Neutrophil (primary cell): ENCODE measurements around the gene APBA2.

Experiments
- H3K27ac ChIP-seq: fragments of 200-600 bp; sonication (generic); 2 replicates; pipeline ENCODE4 v1.5.1; 2016; ENCODE audit warnings: mild to moderate bottlenecking, moderate library complexity
- H3K27me3 ChIP-seq: fragments of 200-600 bp; sonication (generic); 2 replicates; pipeline ENCODE4 v1.6.0; 2016; ENCODE audit warnings: mild to moderate bottlenecking
- H3K36me3 ChIP-seq: fragments of 200-600 bp; sonication (generic); 2 replicates; pipeline ENCODE4 v1.5.1; 2017
- H3K4me1 ChIP-seq, 2 experiments: fragments of 200-600 bp in 1 of 2; sonication (generic) in 1 of 2; 1 replicate in 1 of 2; 2 replicates in 1 of 2; pipeline versions ENCODE4 v1.5.1 to v1.6.1; 2013 to 2016; ENCODE audit warnings: low read depth in 1 of 2, low read length in 1 of 2, mild to moderate bottlenecking in 1 of 2, moderate library complexity in 1 of 2; ENCODE audit not compliant: control insufficient read depth in 1 of 2, insufficient read depth in 1 of 2
- H3K4me3 ChIP-seq, 2 experiments: fragments of 200-600 bp in 1 of 2; sonication (generic) in 1 of 2; 1 replicate in 1 of 2; 2 replicates in 1 of 2; pipeline ENCODE4 v1.5.1; 2013 to 2016; ENCODE audit warnings: low read depth in 1 of 2, low read length in 1 of 2, mild to moderate bottlenecking in 1 of 2, moderate library complexity in 1 of 2
- H3K9me3 ChIP-seq: fragments of 200-600 bp; sonication (generic); 2 replicates; pipeline ENCODE4 v1.5.1; 2016
- TF ChIP-seq, protein P1 (sequence below): fragments of 200-600 bp; sonication (generic); IDR thresholded peaks from 2 replicates; pipeline ENCODE4 v1.5.1; 2016; ENCODE audit warnings: antibody characterized with exemption

Gene APBA2

DNA sequence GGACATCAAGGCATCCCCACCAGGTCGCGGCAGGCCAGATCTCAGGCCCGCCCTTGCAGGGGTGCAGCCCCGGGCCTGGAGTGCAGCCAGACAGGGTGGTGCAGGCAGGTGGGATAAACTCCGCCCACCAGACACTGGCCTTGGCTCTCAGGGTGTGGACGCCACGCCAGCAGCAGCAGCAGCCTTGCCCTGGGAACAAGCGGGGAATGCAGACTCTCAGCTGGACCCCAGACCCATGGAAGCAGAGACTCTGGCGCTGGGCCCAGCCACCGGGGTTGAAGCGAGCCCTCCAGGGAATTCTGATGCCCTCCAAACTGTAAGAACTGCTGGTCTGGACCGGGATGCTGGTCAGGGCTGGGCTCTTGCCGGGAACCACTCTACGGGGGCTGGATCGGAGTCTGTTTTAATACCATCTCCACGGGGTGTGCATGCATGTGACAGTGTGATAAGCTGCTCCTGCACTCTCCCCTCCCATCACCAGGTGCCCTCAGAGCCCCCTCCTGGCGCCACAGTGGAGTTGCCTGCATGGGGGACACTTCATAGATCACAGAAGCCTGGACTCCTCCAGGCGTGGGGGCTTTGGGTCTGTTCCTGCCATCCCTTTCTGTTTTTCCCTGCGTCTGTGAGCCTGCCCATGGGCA lies 241.2 kb downstream of the APBA2 start:
- TF ChIP-seq, protein P1, sequence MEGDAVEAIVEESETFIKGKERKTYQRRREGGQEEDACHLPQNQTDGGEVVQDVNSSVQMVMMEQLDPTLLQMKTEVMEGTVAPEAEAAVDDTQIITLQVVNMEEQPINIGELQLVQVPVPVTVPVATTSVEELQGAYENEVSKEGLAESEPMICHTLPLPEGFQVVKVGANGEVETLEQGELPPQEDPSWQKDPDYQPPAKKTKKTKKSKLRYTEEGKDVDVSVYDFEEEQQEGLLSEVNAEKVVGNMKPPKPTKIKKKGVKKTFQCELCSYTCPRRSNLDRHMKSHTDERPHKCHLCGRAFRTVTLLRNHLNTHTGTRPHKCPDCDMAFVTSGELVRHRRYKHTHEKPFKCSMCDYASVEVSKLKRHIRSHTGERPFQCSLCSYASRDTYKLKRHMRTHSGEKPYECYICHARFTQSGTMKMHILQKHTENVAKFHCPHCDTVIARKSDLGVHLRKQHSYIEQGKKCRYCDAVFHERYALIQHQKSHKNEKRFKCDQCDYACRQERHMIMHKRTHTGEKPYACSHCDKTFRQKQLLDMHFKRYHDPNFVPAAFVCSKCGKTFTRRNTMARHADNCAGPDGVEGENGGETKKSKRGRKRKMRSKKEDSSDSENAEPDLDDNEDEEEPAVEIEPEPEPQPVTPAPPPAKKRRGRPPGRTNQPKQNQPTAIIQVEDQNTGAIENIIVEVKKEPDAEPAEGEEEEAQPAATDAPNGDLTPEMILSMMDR = no peak
- no peaks in the 10 kb centered on the region for H3K27me3 ChIP-seq

GRCh38 chr15:29127506-29128430 lies 242.0 kb downstream of the APBA2 start:
- no peaks in the 10 kb centered on the region for H3K9me3 ChIP-seq
- no peaks in the 10 kb centered on the region for H3K4me1 ChIP-seq
- H3K36me3 ChIP-seq = no peaks in the 10 kb centered on the region
- H3K27ac ChIP-seq = no peak overlapping the region
- TF ChIP-seq, protein P1 = no peak
- H3K4me3 ChIP-seq = no peak overlapping the region
- H3K27me3 ChIP-seq = no peaks in the 10 kb centered on the region

More for the DNA sequence above, 241.2 kb downstream of the APBA2 start:
- Histone ChIP-seq H3K36me3 (no peaks in the 10 kb centered on the region), H3K4me3 (no peak overlapping the region), H3K4me1 (no peaks in the 10 kb centered on the region), H3K9me3 (no peaks in the 10 kb centered on the region), H3K27ac (no peak overlapping the region)

DNA sequence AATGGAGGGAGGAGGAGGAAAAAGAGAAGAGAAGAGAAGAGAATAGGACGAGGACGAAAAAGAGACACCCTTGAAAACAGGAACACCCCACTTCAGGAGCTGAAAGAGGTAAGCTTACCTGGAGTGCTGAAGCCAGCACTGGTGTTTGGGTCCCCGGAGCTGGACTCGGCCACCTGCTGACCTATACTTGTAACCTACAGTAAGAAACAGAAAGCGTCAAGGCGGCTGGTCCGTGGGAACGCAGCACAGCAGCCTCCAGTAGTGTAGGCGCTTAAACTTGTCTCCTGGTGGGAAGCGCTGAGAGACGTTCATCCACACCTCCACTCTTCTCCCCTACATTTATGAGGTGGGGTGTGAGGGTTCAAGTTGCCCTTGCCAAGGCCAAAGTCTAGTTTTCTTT lies 242.9 kb downstream of the APBA2 start:
- H3K36me3 ChIP-seq = no peaks in the 10 kb centered on the region
- TF ChIP-seq, protein P1 = no peak
- H3K9me3 ChIP-seq = no peaks in the 10 kb centered on the region
- H3K27me3 ChIP-seq = no peaks in the 10 kb centered on the region
- no peaks in the 10 kb centered on the region for H3K4me1 ChIP-seq
- H3K4me3 ChIP-seq = no peak overlapping the region
- H3K27ac ChIP-seq = no peak overlapping the region

- Histone ChIP-seq H3K36me3 (no peaks in the 10 kb centered on the region), H3K4me1 (no peaks in the 10 kb centered on the region), H3K27me3 (no peaks in the 10 kb centered on the region), H3K4me3 (no peak overlapping the region), H3K27ac (no peak overlapping the region), H3K9me3 (no peaks in the 10 kb centered on the region)
- TF ChIP-seq, protein P1 = no peak
These were observed 243.4 kb downstream of the APBA2 start for GRCh38 chr15:29129221-29129620.

DNA sequence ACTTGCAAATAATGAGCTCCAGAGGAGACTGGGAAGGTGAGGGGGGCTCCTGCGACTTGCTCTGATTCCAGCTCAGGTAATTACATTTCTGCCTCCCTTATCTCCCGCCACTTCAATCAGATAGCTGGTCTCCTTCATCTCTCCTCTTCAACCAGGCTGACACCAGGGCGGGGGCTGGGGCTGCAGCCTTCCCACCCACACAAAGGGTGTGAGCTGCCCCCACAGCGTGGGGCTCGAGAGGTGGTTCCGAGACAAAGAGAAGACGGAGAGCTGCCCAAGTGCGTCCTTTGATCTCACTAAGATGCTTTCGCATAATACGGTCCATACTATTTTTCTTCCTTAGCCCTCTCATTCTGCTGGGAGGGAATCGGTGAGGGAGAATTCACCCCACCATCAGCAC lies 244.2 kb downstream of the APBA2 start:
- no peaks in the 10 kb centered on the region for H3K36me3 ChIP-seq
- TF ChIP-seq, protein P1 = no peak
- no peaks in the 10 kb centered on the region for H3K27me3 ChIP-seq
- H3K4me1 ChIP-seq = no peaks in the 10 kb centered on the region
- no peak overlapping the region for H3K4me3 ChIP-seq
- H3K27ac ChIP-seq = no peak overlapping the region
- H3K9me3 ChIP-seq = no peaks in the 10 kb centered on the region
